Measurements from ENCODE around the gene FRAT1.

- TF ChIP-seq CTCF (tag by site-specific recombination; IDR thresholded peaks at IDR 0.05) (no peak), GLI4 (tag by site-specific recombination; IDR thresholded peaks at IDR 0.05) (no peak), ZNF510 (tag by site-specific recombination; IDR thresholded peaks at IDR 0.05; ENCODE audit: insufficient replicate concordance) (no peak), ZNF664 (tag by site-specific recombination; IDR thresholded peaks at IDR 0.05) (no peak), TRIM28 (IDR thresholded peaks at IDR 0.05; ENCODE audit: borderline replicate concordance, low read length) (no peak), ZNF843 (tag by site-specific recombination; IDR thresholded peaks at IDR 0.05) (no peak), ZNF404 (tag by site-specific recombination; IDR thresholded peaks at IDR 0.05) (no peak), TSHZ1 (tag by site-specific recombination; IDR thresholded peaks at IDR 0.05; ENCODE audit: borderline replicate concordance) (no peak), ZNF558 (tag by site-specific recombination; IDR thresholded peaks at IDR 0.05) (no peak)
Observed at GRCh38 chr10:97321804-97322190, 2.7 kb downstream of the FRAT1 start.
